Liver (tissue), 3 donors: ENCODE measurements around the gene MEIS2.

ENCODE experiments used
- EGR1 ChIP-seq, 2 donors: IDR thresholded peaks; 2 replicates each; pipeline ENCODE4 v1.6.1; 2016 to 2018; ENCODE audit warnings: antibody characterized with exemption in 2 of 2, low read depth in 2 of 2
- FOXA1 ChIP-seq: IDR thresholded peaks from 2 replicates; pipeline ENCODE4 v1.6.1; 2016; ENCODE audit warnings: antibody characterized with exemption
- FOXA2 ChIP-seq: IDR thresholded peaks from 2 replicates; pipeline ENCODE4 v1.6.1; 2016; ENCODE audit warnings: antibody characterized with exemption
- GABPA ChIP-seq, 2 donors: IDR thresholded peaks in 1 of 2; conservative IDR thresholded peaks in 1 of 2; 2 replicates each; pipeline ENCODE4 v1.6.1; 2016; ENCODE audit warnings: antibody characterized with exemption in 2 of 2, mild to moderate bottlenecking in 1 of 2, moderate library complexity in 1 of 2
- HNF4G ChIP-seq: IDR thresholded peaks from 2 replicates; pipeline ENCODE4 v1.6.1; 2016; ENCODE audit warnings: antibody characterized with exemption
- RAD21 ChIP-seq, 2 donors: IDR thresholded peaks; 2 replicates each; pipeline ENCODE4 v1.6.1; 2016; ENCODE audit warnings: antibody characterized with exemption in 2 of 2, mild to moderate bottlenecking in 2 of 2
- RXRA ChIP-seq, 2 donors: IDR thresholded peaks; 2 replicates each; pipeline ENCODE4 v1.6.1; 2017 to 2018; ENCODE audit warnings: antibody characterized with exemption in 2 of 2, mild to moderate bottlenecking in 1 of 2
- SP1 ChIP-seq: IDR thresholded peaks from 2 replicates; pipeline ENCODE4 v1.6.1; 2018; ENCODE audit warnings: antibody characterized with exemption, mild to moderate bottlenecking
- YY1 ChIP-seq: IDR thresholded peaks from 2 replicates; pipeline ENCODE4 v1.6.1; 2016; ENCODE audit warnings: antibody characterized with exemption, mild to moderate bottlenecking
- TF ChIP-seq, protein P1 (sequence below): fragments of 150-350 bp; IDR thresholded peaks from 2 replicates; pipeline ENCODE4 v1.5.1; 2017; ENCODE audit warnings: improper control_type of control experiment, low read depth, low read length; ENCODE audit not compliant: missing input control
- TF ChIP-seq, protein P2 (sequence below): IDR thresholded peaks from 2 replicates; pipeline ENCODE4 v1.6.1; 2016; ENCODE audit warnings: antibody characterized with exemption
- TF ChIP-seq, protein P3 (sequence below): IDR thresholded peaks from 2 replicates; pipeline ENCODE4 v1.6.1; 2016; ENCODE audit warnings: antibody characterized with exemption, mild to moderate bottlenecking
- TF ChIP-seq, protein P4 (sequence below): IDR thresholded peaks from 2 replicates; pipeline ENCODE4 v1.6.1; 2016; ENCODE audit warnings: antibody characterized with exemption
- TF ChIP-seq, protein P5 (sequence below): IDR thresholded peaks from 2 replicates; pipeline ENCODE4 v1.6.1; 2016; ENCODE audit warnings: antibody characterized with exemption
- donor health status: healthy.
- donor health status: healthy.

DNA sequence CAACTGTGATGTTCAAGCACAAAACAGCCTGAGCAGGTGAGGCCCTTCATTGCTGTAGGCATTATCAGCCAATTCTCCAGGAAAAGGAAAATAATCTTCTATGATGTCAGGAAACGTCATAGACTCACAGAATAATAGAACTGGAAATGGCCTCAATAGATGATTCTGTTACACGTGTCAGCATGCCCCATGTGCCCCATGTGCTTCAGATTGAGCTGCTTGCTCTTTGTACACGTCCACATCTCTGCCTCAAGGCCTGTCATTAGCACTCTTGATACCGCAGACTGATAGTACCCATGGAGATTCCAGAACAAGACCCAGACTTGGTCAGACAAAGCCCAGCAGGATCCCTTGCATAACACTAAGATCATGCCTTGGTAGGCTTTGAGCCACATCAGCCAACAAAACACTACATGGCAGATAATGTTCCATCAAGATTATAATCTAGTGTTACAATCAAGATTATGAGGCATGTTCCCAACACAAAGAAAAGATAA, 95.9 kb downstream of the MEIS2 start:
- TF ChIP-seq, protein P1, sequence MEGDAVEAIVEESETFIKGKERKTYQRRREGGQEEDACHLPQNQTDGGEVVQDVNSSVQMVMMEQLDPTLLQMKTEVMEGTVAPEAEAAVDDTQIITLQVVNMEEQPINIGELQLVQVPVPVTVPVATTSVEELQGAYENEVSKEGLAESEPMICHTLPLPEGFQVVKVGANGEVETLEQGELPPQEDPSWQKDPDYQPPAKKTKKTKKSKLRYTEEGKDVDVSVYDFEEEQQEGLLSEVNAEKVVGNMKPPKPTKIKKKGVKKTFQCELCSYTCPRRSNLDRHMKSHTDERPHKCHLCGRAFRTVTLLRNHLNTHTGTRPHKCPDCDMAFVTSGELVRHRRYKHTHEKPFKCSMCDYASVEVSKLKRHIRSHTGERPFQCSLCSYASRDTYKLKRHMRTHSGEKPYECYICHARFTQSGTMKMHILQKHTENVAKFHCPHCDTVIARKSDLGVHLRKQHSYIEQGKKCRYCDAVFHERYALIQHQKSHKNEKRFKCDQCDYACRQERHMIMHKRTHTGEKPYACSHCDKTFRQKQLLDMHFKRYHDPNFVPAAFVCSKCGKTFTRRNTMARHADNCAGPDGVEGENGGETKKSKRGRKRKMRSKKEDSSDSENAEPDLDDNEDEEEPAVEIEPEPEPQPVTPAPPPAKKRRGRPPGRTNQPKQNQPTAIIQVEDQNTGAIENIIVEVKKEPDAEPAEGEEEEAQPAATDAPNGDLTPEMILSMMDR: no peak
- TF ChIP-seq, protein P2, sequence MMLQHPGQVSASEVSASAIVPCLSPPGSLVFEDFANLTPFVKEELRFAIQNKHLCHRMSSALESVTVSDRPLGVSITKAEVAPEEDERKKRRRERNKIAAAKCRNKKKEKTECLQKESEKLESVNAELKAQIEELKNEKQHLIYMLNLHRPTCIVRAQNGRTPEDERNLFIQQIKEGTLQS: no peak
- TF ChIP-seq FOXA1 (no peak), EGR1 (IDR thresholded peaks at IDR 0.05; ENCODE audit: low read depth in 2 of 2) (no peak), RAD21 (IDR thresholded peaks at IDR 0.05) (no peak), SP1 (no peak), FOXA2 (no peak), HNF4G (no peak), YY1 (no peak), RXRA (IDR thresholded peaks at IDR 0.05) (no peak), GABPA (IDR thresholded peaks at IDR 0.05 in 1 of 2, conservative IDR thresholded peaks at IDR 0.05 in 1 of 2) (no peak)
- TF ChIP-seq, protein P3, sequence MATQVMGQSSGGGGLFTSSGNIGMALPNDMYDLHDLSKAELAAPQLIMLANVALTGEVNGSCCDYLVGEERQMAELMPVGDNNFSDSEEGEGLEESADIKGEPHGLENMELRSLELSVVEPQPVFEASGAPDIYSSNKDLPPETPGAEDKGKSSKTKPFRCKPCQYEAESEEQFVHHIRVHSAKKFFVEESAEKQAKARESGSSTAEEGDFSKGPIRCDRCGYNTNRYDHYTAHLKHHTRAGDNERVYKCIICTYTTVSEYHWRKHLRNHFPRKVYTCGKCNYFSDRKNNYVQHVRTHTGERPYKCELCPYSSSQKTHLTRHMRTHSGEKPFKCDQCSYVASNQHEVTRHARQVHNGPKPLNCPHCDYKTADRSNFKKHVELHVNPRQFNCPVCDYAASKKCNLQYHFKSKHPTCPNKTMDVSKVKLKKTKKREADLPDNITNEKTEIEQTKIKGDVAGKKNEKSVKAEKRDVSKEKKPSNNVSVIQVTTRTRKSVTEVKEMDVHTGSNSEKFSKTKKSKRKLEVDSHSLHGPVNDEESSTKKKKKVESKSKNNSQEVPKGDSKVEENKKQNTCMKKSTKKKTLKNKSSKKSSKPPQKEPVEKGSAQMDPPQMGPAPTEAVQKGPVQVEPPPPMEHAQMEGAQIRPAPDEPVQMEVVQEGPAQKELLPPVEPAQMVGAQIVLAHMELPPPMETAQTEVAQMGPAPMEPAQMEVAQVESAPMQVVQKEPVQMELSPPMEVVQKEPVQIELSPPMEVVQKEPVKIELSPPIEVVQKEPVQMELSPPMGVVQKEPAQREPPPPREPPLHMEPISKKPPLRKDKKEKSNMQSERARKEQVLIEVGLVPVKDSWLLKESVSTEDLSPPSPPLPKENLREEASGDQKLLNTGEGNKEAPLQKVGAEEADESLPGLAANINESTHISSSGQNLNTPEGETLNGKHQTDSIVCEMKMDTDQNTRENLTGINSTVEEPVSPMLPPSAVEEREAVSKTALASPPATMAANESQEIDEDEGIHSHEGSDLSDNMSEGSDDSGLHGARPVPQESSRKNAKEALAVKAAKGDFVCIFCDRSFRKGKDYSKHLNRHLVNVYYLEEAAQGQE: no peak
- TF ChIP-seq, protein P4, sequence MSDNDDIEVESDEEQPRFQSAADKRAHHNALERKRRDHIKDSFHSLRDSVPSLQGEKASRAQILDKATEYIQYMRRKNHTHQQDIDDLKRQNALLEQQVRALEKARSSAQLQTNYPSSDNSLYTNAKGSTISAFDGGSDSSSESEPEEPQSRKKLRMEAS: no peak
- TF ChIP-seq, protein P5, sequence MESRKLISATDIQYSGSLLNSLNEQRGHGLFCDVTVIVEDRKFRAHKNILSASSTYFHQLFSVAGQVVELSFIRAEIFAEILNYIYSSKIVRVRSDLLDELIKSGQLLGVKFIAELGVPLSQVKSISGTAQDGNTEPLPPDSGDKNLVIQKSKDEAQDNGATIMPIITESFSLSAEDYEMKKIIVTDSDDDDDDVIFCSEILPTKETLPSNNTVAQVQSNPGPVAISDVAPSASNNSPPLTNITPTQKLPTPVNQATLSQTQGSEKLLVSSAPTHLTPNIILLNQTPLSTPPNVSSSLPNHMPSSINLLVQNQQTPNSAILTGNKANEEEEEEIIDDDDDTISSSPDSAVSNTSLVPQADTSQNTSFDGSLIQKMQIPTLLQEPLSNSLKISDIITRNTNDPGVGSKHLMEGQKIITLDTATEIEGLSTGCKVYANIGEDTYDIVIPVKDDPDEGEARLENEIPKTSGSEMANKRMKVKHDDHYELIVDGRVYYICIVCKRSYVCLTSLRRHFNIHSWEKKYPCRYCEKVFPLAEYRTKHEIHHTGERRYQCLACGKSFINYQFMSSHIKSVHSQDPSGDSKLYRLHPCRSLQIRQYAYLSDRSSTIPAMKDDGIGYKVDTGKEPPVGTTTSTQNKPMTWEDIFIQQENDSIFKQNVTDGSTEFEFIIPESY: no peak
